ENCODE measurements around the gene GTF3C5. TPM values are rescaled to one million over a fixed set of nuclear protein-coding genes. Genes with fewer than 3 reads are reported as not detected.
"Not testable (repeated sequence)": the region's sequence is repeated elsewhere in the genome, so short reads cannot be mapped to it uniquely, and the experiment has no call there.

GTF3C5 gene
- polyA plus RNA-seq, 1 donor from 2014 or later, result 103 TPM

GRCh38 chr9:133090752-133091385 lies 60.1 kb downstream of the GTF3C5 start:
- Histone ChIP-seq H3K4me2 (ENCODE audit: low read length) (no peak overlapping the region), H3K27me3 (ENCODE audit: insufficient read depth, low read depth, low read length) (no peaks in the 10 kb centered on the region), H3K36me3 (ENCODE audit: insufficient read depth, low read length) (peaks cover 3% of the 10 kb centered on the region), H3K79me2 (replicated peaks; ENCODE audit: insufficient read depth, low read length) (no peaks in the 10 kb centered on the region), H3K9me3 (ENCODE audit: low read length) (peaks cover 1% of the 10 kb centered on the region), H4K20me1 (ENCODE audit: insufficient read depth) (no peaks in the 10 kb centered on the region), H3K4me3 (ENCODE audit: low read length) (no peak overlapping the region), H3K9me2 (ENCODE audit: insufficient read depth, low read length) (no peaks in the 10 kb centered on the region), H2AFZ (ENCODE audit: low read depth, low read length) (no peak overlapping the region), H3K9ac (ENCODE audit: low read length) (no peak overlapping the region), H3F3A (ENCODE audit: insufficient read depth, low read length, poor library complexity, severe bottlenecking) (no peaks in the 10 kb centered on the region), H3K27ac (ENCODE audit: low read length) (no peak overlapping the region)
- TF ChIP-seq EZH2 (IDR thresholded peaks at IDR 0.05; ENCODE audit: borderline replicate concordance, insufficient read depth, low read length, poor library complexity, severe bottlenecking) (no peak), MXI1 (conservative IDR thresholded peaks at IDR 0.05; ENCODE audit: poor library complexity, severe bottlenecking) (no peak), POLR2AphosphoS5 (IDR thresholded peaks at IDR 0.05) (no peak), RAD21 (conservative IDR thresholded peaks at IDR 0.05) (no peak), EP300 (conservative IDR thresholded peaks at IDR 0.05; ENCODE audit: poor library complexity, severe bottlenecking) (no peak), CTCF (IDR thresholded peaks at IDR 0.05; ENCODE audit: poor library complexity, severe bottlenecking) (no peak), SMC3 (conservative IDR thresholded peaks at IDR 0.05; ENCODE audit: poor library complexity) (no peak)

GRCh38 chr9:133094351-133094750 lies 63.6 kb downstream of the GTF3C5 start:
- H3K9me3 ChIP-seq (ENCODE audit: low read length); H3K4me2 ChIP-seq (ENCODE audit: low read length); H3K27me3 ChIP-seq (ENCODE audit: insufficient read depth, low read depth, low read length); H3K27ac ChIP-seq (ENCODE audit: low read length); H4K20me1 ChIP-seq (ENCODE audit: insufficient read depth); H3K79me2 ChIP-seq (replicated peaks; ENCODE audit: insufficient read depth, low read length); H3K4me3 ChIP-seq (ENCODE audit: low read length); H3K9me2 ChIP-seq (ENCODE audit: insufficient read depth, low read length); H2AFZ ChIP-seq (ENCODE audit: low read depth, low read length); H3K9ac ChIP-seq (ENCODE audit: low read length); H3F3A ChIP-seq (ENCODE audit: insufficient read depth, low read length, poor library complexity, severe bottlenecking): not testable (repeated sequence)
- peaks cover 24% of the 10 kb centered on the region for H3K36me3 ChIP-seq (ENCODE audit: insufficient read depth, low read length)

GRCh38 chr9:133094842-133095393 lies 64.1 kb downstream of the GTF3C5 start:
- Histone ChIP-seq H4K20me1 (ENCODE audit: insufficient read depth) (no peaks in the 10 kb centered on the region), H3K27me3 (ENCODE audit: insufficient read depth, low read depth, low read length) (no peaks in the 10 kb centered on the region), H3F3A (ENCODE audit: insufficient read depth, low read length, poor library complexity, severe bottlenecking) (no peaks in the 10 kb centered on the region), H3K9ac (ENCODE audit: low read length) (no peak overlapping the region), H3K27ac (ENCODE audit: low read length) (no peak overlapping the region), H3K4me3 (ENCODE audit: low read length) (no peak overlapping the region), H2AFZ (ENCODE audit: low read depth, low read length) (no peak overlapping the region), H3K9me2 (ENCODE audit: insufficient read depth, low read length) (no peaks in the 10 kb centered on the region), H3K79me2 (replicated peaks; ENCODE audit: insufficient read depth, low read length) (no peaks in the 10 kb centered on the region), H3K9me3 (ENCODE audit: low read length) (peaks cover 5% of the 10 kb centered on the region), H3K36me3 (ENCODE audit: insufficient read depth, low read length) (peaks cover 24% of the 10 kb centered on the region), H3K4me2 (ENCODE audit: low read length) (no peak overlapping the region)
- no peak for TF ChIP-seq MXI1 (conservative IDR thresholded peaks at IDR 0.05; ENCODE audit: poor library complexity, severe bottlenecking)
- no peak for TF ChIP-seq RAD21 (conservative IDR thresholded peaks at IDR 0.05)
- TF ChIP-seq CTCF (IDR thresholded peaks at IDR 0.05; ENCODE audit: poor library complexity, severe bottlenecking), result no peak

All from neural cell (in vitro differentiated cells).